ENCODE results near the gene CPED1. TPM values are rescaled to one million over a fixed set of nuclear protein-coding genes. Genes with fewer than 3 reads are reported as not detected.
"Not testable (repeated sequence)": the region's sequence is repeated elsewhere in the genome, so short reads cannot be mapped to it uniquely, and the experiment has no call there.

The CPED1 gene
- total RNA-seq, 2 donors from 2014 or later = 77.4 to 126 TPM

DNA sequence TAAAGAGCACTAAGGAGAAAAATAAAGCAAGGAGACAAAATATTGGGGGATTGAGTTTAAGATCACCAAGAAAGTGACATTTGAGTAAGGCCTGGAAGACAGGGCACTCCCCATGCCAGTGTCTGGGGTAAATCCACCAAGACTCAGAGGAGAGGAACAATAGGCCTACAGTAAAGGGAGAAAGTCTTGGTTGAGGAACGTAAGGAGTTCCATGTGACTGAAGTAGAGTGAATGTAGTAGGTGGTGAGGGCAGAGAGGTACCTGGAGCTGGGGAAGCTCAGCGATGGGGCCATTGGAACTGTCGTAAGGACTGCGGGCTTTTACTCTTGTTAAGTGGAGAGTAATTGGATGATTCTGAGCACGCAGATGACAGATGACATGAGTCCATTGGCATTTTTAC lies 69.4 kb downstream of the CPED1 start:
- no peaks in the 10 kb centered on the region for H3K36me3 ChIP-seq
- no peak overlapping the region for H3K27ac ChIP-seq
- peaks cover 5 to 25% of the 10 kb centered on the region in 2 donors for H3K4me1 ChIP-seq (ENCODE audit: control insufficient read depth in 1 of 2, low read depth in 2 of 2)
- TF ChIP-seq, protein P1, sequence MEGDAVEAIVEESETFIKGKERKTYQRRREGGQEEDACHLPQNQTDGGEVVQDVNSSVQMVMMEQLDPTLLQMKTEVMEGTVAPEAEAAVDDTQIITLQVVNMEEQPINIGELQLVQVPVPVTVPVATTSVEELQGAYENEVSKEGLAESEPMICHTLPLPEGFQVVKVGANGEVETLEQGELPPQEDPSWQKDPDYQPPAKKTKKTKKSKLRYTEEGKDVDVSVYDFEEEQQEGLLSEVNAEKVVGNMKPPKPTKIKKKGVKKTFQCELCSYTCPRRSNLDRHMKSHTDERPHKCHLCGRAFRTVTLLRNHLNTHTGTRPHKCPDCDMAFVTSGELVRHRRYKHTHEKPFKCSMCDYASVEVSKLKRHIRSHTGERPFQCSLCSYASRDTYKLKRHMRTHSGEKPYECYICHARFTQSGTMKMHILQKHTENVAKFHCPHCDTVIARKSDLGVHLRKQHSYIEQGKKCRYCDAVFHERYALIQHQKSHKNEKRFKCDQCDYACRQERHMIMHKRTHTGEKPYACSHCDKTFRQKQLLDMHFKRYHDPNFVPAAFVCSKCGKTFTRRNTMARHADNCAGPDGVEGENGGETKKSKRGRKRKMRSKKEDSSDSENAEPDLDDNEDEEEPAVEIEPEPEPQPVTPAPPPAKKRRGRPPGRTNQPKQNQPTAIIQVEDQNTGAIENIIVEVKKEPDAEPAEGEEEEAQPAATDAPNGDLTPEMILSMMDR (IDR thresholded peaks at IDR 0.05) = no peak
- ATAC-seq (ENCODE audit: insufficient number of reproducible peaks, low FRiP score, low read depth) (no peak), DNase-seq (ENCODE audit: low spot score) (no peak)
- no peak overlapping the region for H3K4me3 ChIP-seq
- H3K27me3 ChIP-seq (replicated peaks; ENCODE audit: insufficient read depth) = no peaks in the 10 kb centered on the region
- no peaks in the 10 kb centered on the region for H3K9me3 ChIP-seq

DNA sequence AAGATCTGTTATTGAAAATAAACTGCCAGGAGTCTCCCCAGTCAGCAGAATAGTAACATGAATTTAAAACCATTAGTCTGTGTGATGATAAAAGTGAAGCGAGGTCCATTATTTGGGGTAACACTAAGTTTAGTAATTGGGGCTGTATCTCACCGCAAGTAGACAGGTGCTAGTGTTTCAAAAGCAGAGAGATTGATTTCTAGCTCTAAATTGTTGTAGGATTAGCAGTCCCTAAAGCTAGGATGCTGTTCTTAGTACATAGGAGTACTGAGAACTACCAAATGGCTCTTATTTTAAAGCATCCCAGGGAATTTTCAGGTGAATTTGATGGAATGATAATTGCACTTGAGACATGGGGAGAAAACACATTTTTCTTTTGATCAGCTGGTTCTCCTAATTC lies 70.5 kb downstream of the CPED1 start:
- H3K4me3 ChIP-seq = no peak overlapping the region
- TF ChIP-seq, protein P1 (IDR thresholded peaks at IDR 0.05) = no peak
- ATAC-seq (ENCODE audit: insufficient number of reproducible peaks, low FRiP score, low read depth) = no peak
- no peaks in the 10 kb centered on the region for H3K9me3 ChIP-seq
- no peaks in the 10 kb centered on the region for H3K36me3 ChIP-seq
- H3K27me3 ChIP-seq (replicated peaks; ENCODE audit: insufficient read depth) = no peaks in the 10 kb centered on the region
- peaks cover 5 to 36% of the 10 kb centered on the region in 2 donors for H3K4me1 ChIP-seq (ENCODE audit: control insufficient read depth in 1 of 2, low read depth in 2 of 2)
- no peak overlapping the region for H3K27ac ChIP-seq
- no peak for DNase-seq (ENCODE audit: low spot score)

DNA sequence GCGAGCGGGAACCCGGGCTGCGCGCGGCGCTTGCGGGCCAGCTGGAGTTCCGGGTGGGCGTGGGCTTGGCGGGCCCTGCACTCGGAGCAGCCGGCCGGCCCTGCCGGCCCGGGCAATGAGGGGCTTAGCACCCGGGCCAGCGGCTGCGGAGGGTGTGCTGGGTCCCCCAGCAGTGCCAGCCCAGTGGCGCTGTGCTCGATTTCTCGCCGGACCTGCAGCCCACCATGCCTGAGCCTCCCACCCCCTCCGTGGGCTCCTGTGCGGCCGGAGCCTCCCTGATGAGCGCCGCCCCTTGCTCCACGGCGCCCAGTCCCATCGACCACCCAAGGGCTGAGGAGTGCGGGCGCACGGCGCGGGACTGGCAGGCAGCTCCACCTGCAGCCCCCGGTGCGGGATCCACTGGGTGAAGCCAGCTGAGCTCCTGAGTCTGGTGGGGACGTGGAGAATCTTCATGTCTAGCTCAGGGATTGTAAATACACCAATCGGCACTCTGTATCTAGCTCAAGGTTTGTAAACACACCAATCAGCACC lies 71.5 kb downstream of the CPED1 start:
- H3K4me1 ChIP-seq (ENCODE audit: control insufficient read depth in 1 of 2, low read depth in 2 of 2) = peaks cover 11 to 46% of the 10 kb centered on the region in 2 donors
- not testable (repeated sequence) for DNase-seq (ENCODE audit: low spot score); ATAC-seq (ENCODE audit: insufficient number of reproducible peaks, low FRiP score, low read depth); H3K27me3 ChIP-seq (replicated peaks; ENCODE audit: insufficient read depth); H3K4me3 ChIP-seq; H3K27ac ChIP-seq; H3K36me3 ChIP-seq; H3K9me3 ChIP-seq

DNA sequence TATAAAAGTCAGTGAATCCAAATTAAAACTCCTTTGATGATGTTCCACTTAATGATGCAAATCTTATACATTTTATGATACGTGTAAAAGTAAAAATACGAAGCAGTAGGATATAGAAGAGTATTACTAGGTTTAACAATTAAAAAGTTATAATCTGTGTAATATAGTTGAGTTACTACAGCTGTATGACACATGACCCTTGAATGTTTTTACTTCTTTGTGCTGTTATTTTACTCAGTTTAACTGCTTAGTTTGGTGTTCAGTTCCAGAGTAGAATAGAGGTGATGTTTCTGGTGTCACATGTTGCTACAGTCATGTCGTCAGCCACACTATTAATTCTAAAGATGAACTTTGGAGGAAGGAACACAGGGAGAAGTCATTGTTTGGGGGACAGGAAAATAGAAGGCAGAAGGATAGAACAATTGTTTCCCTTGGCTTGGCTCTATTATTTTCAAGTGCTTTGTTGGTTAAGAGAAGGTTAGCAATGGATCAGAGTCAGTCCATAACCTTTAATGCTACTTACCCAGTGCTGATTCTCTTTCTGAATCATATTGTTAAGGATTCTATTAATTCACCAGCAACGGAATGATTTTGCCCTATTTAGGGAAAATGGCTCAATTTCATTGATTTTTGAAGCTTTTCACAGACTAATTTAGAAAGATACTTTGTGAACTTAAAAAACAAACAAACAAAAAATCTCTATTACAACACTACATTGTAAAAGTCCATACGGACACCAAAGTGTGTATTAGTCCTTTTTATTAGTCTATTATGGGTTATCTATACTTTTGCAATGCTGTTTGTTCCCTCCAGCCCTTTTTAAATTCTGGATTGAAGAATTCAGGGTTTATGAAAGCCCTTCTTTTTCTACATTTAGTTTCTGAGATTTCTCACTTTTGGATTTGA lies 73.4 kb downstream of the CPED1 start:
- Histone ChIP-seq H3K9me3 (no peaks in the 10 kb centered on the region), H3K27me3 (replicated peaks; ENCODE audit: insufficient read depth) (no peaks in the 10 kb centered on the region), H3K27ac (peak overlapping the region; percentile 20 to 51), H3K36me3 (no peaks in the 10 kb centered on the region), H3K4me1 (ENCODE audit: control insufficient read depth in 1 of 2, low read depth in 2 of 2) (peaks cover 16 to 45% of the 10 kb centered on the region in 2 donors), H3K4me3 (no peak overlapping the region)
- ATAC-seq (ENCODE audit: insufficient number of reproducible peaks, low FRiP score, low read depth) (peak; percentile 33), DNase-seq (ENCODE audit: low spot score) (no peak)
- TF ChIP-seq, protein P1 (IDR thresholded peaks at IDR 0.05) = no peak

DNA sequence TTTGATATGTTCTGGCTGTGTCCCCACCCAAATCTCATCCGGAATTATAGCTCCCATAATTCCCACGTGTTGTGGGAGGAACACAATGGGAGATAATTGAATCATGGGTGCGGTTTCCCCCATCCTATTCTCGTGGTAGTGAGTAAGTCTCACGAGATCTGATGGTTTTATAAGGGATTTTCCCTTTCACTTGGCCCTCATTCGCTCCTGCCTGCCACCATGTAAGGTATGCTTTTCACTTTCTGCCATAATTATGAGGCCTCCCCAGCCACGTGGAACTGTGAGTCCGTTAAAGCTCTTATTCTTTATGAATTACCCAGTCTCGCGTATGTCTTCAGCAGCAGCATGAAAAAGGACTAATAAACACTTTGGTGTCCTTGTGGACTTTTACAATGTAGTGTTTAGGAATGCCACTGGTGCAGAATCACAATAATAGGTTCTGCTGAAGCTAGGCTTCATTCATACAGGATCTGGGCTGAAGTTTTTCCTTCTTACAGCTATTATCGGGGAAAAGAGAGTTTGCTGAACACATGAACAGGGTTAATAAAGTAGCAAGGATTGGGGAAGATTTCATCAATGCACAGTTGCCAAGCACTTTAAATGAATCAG lies 74.3 kb downstream of the CPED1 start:
- TF ChIP-seq, protein P1 (IDR thresholded peaks at IDR 0.05) = no peak
- Histone ChIP-seq H3K4me3 (no peak overlapping the region), H3K4me1 (ENCODE audit: control insufficient read depth in 1 of 2, low read depth in 2 of 2) (peaks cover 16 to 45% of the 10 kb centered on the region in 2 donors), H3K9me3 (no peaks in the 10 kb centered on the region), H3K36me3 (no peaks in the 10 kb centered on the region), H3K27ac (peak overlapping the region in 1 of 2 donors; percentile 51), H3K27me3 (replicated peaks; ENCODE audit: insufficient read depth) (no peaks in the 10 kb centered on the region)
- ATAC-seq (ENCODE audit: insufficient number of reproducible peaks, low FRiP score, low read depth) (no peak), DNase-seq (ENCODE audit: low spot score) (no peak)

DNA sequence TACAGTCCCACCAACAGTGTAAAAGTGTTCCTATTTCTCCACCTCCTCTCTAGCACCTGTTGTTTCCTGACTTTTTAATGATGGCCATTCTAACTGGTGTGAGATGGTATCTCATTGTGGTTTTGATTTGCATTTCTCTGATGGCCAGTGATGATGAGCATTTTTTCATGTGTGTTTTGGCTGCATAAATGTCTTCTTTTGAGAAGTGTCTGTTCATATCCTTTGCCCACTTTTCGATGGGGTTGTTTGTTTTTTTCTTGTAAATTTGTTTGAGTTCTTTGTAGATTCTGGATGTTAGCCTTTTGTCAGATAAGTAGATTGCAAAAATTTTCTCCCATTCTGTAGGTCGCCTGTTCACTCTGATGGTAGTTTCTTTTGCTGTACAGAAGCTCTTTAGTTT lies 79.2 kb downstream of the CPED1 start:
- H3K27ac ChIP-seq; DNase-seq (ENCODE audit: low spot score); H3K4me3 ChIP-seq; H3K36me3 ChIP-seq; ATAC-seq (ENCODE audit: insufficient number of reproducible peaks, low FRiP score, low read depth); H3K9me3 ChIP-seq; H3K27me3 ChIP-seq (replicated peaks; ENCODE audit: insufficient read depth): not testable (repeated sequence)
- H3K4me1 ChIP-seq (ENCODE audit: control insufficient read depth in 1 of 2, low read depth in 2 of 2) = peaks cover 25 to 55% of the 10 kb centered on the region in 2 donors
